Stimulated activated CD4-positive, alpha-beta T cell treated with anti-CD3 and anti-CD28 coated beads, Interleukin-15, amount 100 ng/mL, for 24 hours (primary cell): ENCODE data around the gene PCDHGB3.
"Not testable (repeated sequence)": the region's sequence is repeated elsewhere in the genome, so short reads cannot be mapped to it uniquely, and the experiment has no call there.

Experiments used
- DNase-seq: peaks from one replicate; pipeline ENCODE4 v3.0.0-alpha.2; 2020

Gene PCDHGB3

GRCh38 chr5:141369994-141370848 lies at the start of gene PCDHGB3:
Gene PCDHGB3, plus strand, starts transcription at chr5:141370242. Its CDS starts 153 bp downstream, at chr5:141370395.
- DNase-seq, result peak; percentile 40

GRCh38 chr5:141322261-141322660 lies 47.8 kb upstream of the PCDHGB3 start:
- DNase-seq, result no peak

GRCh38 chr5:141326088-141326854 lies 43.8 kb upstream of the PCDHGB3 start:
- peak; percentile 78 for DNase-seq

GRCh38 chr5:141328231-141328630 lies 41.8 kb upstream of the PCDHGB3 start:
- no peak for DNase-seq

GRCh38 chr5:141330299-141331080 lies 39.6 kb upstream of the PCDHGB3 start, which contains the start of gene PCDHGA1:
Gene PCDHGA1, plus strand, starts transcription at chr5:141330514.
- DNase-seq, result peak; percentile 25

- not testable (repeated sequence) for DNase-seq
Observed at GRCh38 chr5:141332571-141332970, 37.5 kb upstream of the PCDHGB3 start.

- DNase-seq, result no peak
Observed at GRCh38 chr5:141338538-141339306, 31.3 kb upstream of the PCDHGB3 start, which contains the start of gene PCDHGA2. Gene PCDHGA2, plus strand, starts transcription at chr5:141338760.

GRCh38 chr5:141340781-141341354 lies 29.2 kb upstream of the PCDHGB3 start:
- DNase-seq, result not testable (repeated sequence)

GRCh38 chr5:141342773-141343172 lies 27.3 kb upstream of the PCDHGB3 start:
- DNase-seq, result no peak

GRCh38 chr5:141343242-141343952 lies 26.6 kb upstream of the PCDHGB3 start, which contains the start of gene PCDHGA3:
Gene PCDHGA3, plus strand, starts transcription at chr5:141343829. Its CDS starts 205 bp downstream, at chr5:141344034.
- DNase-seq, result no peak

GRCh38 chr5:141343953-141344463 lies 26.0 kb upstream of the PCDHGB3 start:
- no peak for DNase-seq

- no peak for DNase-seq
Observed at GRCh38 chr5:141345327-141345726, 24.7 kb upstream of the PCDHGB3 start.

GRCh38 chr5:141346017-141346416 lies 24.0 kb upstream of the PCDHGB3 start:
- not testable (repeated sequence) for DNase-seq

GRCh38 chr5:141349917-141350619 lies 20.0 kb upstream of the PCDHGB3 start, which contains the start of gene PCDHGB1:
Gene PCDHGB1, plus strand, starts transcription at chr5:141350099. Its CDS starts 162 bp downstream, at chr5:141350261.
- DNase-seq, result peak; percentile 48

- DNase-seq, result no peak
Observed at GRCh38 chr5:141351591-141351990, 18.5 kb upstream of the PCDHGB3 start.

GRCh38 chr5:141354900-141355469 lies 15.1 kb upstream of the PCDHGB3 start, which contains the start of gene PCDHGA4:
Gene PCDHGA4, plus strand, starts transcription at chr5:141355021. Its CDS starts 87 bp downstream, at chr5:141355108.
- DNase-seq, result no peak

- no peak for DNase-seq
Observed at GRCh38 chr5:141355641-141356040, 14.4 kb upstream of the PCDHGB3 start.

GRCh38 chr5:141356133-141356532 lies 13.9 kb upstream of the PCDHGB3 start:
- DNase-seq, result no peak

GRCh38 chr5:141356950-141357349 lies 13.1 kb upstream of the PCDHGB3 start:
- no peak for DNase-seq
